HG03469 (cell line): ENCODE results near the gene AS3MT.
"Not testable (repeated sequence)": the region's sequence is repeated elsewhere in the genome, so short reads cannot be mapped to it uniquely, and the experiment has no call there.

Source experiments
- ATAC-seq: cut with Tn5 transposase; IDR thresholded peaks from one replicate; pipeline ENCODE4 v1.9.1; 2021; ENCODE audit warnings: mild to moderate bottlenecking, moderate library complexity, moderate number of reproducible peaks; ENCODE audit not compliant: unreplicated experiment

The AS3MT gene

DNA sequence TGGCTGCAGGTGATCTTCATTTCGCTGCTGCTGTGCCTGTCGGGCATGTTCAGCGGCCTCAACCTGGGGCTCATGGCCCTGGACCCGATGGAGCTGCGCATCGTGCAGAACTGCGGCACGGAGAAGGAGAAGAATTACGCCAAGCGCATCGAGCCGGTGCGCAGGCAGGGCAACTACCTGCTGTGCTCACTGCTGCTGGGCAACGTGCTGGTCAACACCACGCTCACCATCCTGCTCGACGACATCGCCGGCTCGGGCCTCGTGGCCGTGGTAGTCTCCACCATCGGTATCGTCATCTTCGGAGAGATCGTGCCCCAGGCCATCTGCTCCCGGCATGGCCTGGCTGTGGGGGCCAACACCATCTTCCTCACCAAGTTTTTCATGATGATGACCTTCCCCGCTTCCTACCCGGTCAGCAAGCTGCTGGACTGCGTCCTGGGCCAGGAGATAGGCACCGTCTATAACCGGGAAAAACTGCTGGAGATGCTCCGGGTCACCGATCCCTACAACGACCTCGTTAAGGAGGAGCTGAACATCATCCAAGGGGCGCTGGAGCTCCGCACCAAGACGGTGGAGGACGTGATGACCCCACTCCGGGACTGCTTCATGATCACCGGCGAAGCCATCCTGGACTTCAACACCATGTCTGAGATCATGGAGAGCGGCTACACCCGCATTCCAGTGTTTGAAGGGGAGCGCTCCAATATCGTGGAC is 50.1 kb downstream of the AS3MT start:
- no peak for ATAC-seq

DNA sequence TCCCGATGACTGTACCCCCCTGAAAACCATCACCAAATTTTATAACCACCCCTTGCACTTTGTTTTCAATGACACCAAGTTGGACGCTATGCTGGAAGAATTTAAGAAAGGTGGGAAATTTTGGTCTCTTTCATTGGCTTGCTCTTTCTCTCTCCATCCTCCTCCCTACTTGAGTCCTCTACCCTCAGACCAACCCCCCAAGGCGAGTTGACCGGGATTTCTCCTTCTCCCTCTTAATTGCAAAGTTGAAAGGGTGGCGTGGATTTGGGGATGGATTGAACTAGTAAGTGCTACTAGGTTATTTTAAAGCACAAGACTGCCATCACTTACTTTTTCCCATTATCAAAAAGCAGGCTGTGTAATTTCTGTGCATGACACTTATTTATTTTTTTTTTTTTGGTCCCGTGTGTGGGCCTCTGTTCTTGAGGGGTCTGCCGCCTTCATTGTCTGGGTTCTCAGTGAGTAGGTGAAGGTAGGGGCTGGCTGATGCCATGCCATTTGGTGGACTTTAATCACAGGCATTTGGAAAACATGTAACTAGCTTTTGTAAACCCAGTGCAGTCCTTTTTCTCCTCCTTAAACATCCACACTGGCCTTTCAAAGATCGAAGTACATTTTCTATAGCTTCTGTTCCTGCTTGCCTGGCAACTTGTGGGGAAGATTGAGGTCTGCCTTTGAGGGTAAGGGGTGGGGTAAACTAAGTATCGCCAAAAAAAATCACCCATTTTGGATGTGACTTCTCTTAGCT is 50.9 kb downstream of the AS3MT start:
- ATAC-seq: no peak

DNA sequence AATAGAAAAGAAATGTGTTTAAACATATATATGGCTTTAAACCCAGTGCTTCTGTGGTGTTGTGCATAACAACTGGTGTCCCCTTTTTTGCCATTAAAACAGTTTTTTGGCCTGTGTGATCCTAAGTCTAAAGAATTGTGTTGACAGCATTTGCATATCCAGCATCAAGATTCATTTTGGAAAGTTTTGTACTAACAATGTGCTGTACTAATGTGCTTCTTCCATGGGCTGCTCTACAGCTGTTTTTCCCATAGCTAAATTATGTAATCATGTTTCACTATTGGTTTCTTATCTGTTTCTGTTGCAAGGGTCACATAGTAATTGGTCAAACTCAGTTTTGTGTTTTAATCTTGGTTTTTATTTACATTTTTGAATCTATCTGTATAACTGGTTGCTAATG is 54.3 kb downstream of the AS3MT start:
- ATAC-seq: no peak

DNA sequence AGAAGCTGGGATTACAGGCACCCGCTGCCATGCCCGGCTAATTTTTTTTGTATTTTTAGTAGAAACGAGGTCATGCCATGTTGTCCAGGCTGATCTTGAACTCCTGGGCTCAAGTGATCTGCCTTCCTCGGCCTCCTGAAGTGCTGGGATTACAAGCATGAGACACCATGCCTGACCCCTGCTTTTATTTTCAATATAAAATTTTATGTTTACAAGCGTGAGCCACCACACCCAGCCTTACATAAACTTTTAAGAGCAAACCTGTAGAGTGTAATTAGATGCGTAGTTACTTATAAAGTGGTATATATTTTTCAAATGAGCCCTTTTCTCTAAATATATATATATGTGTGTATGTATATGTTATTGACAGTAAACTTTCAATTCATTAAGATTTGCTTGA is 57.6 kb downstream of the AS3MT start:
- ATAC-seq: no peak

DNA sequence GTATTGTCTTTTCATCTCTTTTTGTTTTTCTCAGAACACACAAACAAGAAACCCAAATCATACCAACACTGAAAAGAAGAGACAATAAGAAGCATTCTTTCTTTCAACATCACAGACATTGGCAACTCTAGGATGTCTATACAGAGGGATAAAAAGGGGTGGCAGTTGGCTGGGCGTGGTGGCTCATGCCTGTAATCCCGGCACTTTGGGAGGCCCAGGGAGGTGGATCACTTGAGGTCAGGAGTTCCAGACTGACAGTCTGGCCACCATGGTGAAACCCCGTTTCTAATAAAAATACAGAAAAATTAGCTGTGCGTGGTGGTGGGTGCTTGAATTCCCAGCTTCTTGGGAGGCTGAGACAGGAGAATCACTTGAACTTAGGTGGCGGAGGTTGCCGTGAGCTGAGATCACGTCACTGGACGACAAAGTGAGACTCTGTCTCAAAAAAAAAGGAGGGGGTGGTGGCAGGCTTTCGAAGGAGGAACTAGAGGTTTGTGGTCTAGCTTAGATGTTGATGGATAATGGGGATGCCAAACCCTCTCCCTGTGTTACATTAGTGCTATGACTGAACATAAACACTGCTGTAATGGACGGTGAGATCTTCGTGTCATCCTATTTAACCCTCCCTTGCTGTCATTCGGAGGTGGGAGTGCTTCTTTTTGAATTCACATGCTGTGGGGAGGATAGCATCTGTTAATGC is 58.2 kb downstream of the AS3MT start:
- no peak for ATAC-seq

DNA sequence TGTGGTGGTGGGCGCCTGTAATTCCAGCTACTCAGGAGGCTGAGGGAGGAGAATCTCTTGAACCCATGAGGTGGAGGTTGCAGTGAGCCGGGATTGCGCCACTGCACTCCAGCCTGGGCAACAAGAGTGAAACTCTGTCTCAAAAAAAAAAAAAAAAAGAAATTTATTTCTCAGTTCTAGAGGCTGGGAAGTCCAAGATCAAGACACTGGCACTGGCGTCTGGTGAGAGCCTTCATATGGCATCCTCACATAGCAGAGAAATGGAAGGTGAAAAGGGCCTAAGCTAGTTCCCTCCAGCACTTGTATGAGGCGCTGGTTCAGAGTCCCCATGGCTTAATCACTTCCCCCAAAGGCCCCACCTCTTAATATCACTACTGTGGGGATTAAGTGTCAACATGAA is 59.2 kb downstream of the AS3MT start:
- ATAC-seq: not testable (repeated sequence)

DNA sequence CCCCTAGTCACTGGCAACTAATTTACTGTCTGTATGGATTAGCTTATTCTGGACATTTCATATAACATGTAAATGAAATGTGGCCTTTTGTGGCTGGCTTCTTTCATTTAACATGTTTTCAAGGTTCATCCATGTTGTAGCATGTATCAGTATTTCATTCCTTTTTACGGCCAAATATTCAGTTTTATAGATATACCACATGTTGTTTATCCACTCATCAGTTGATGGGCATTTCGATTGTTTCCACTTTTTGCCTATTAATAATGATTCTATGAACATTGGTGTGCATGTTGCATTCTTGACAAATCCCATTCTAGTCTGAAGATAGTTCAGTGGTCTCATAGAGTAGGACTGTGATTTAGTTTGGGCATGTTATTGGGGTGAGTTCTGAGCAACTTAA is 61.5 kb downstream of the AS3MT start:
- no peak for ATAC-seq

DNA sequence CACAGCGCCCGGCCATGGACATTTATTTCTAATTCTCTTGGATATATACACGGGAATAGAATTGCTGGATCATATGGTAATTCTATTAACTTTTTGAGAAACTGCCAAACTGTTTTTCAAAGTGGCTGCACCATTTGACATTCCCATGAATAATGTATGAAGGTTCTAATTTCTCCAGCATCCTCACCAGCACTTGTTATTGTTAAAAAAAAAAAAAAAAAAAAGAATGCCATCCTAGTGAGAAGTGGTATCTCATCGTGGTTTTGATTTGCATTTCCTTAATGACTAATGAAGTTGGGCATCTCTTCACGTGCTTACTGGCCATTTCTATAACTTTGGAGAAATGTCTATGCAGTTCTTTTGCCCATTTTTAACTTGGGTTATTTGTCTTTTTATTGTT is 62.4 kb downstream of the AS3MT start:
- ATAC-seq: no peak

DNA sequence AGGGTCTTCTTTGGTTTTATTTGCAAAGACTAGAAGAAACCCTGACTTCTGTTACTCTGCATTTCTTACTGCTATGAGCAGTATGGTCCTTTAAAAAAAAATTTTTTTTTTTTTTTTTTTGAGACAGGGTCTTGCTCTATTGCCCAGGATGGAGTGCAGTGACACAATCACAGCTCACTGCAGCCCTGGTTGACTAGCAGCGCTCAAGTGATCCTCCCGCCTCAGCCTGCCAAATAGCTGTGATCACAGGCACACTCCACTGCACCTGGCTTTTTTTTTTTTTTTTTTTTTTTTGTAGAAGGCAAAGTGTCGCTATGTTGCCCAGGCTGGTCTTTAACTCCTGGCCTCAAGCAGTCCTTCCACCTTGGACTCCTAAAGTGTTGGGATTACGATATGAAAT is 66.2 kb downstream of the AS3MT start:
- ATAC-seq: no peak

DNA sequence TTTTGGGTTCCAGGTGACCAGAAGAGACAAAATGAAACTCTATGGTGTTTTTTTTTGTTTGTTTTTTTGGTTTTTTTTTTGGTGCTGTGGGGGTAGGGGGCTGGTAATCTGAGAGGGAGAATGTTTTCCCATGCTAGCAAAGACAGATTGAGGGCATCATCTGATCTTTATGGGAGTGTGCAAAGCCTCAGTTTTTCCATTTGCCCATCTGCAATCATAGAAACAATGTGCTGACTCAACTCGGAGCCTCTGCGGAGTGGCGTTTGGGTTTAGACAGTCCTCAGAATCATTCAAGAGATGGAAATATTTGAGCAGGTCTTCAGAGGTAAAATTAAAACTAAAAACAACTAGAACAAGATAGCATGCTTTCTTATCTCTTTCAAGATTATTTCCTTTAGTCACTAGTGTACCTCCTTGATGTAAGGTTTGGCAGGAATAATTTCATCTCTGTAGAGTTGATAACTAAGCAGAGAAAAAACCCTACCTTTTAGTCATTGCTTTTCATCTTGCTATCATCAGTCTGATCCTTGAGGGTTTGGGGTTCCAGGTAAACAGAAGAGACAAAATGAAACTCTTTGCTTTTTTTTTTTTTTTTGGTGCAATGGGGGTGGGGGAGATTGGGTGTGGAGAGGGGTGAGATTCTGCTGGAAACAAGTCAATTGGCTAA is 66.8 kb downstream of the AS3MT start:
- no peak for ATAC-seq

DNA sequence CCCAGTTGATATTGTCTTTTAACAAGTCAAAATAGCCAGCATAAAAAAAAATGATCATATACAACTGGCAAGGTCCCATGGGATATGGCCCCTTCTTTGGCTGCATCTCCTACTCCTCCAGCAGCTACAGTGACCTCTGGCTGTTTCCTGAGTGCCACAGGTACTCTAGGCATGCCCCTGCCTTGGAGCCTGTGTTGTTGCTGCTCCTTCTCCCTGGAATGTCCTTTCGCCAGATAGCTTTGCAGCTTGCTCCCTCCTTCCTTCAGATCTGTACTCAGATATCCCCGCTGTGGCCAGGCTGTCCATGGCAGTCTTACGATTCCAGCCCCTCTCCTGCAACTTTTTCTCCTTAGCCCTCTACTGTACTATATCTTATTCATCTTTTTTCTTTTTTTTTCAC is 72.1 kb downstream of the AS3MT start:
- ATAC-seq: no peak

DNA sequence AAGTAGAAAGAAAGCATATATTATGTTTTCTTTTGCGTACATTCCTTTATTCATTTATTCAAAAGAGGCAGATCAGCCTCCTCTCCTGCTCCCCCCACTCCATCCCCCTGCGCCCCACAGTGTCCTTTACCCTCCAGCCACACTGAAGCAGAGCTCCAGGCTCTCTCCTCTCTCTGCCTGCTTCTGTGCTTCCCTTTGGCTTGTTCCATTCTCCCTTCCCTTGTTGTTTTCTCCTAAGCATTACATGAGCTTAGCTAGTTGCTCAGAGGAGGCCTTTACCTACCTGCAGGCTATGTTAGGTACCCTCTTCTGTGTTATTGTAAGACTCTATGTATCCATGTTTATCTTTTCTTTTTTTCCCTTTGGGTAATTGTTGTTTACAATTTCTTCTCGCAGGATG is 76.2 kb downstream of the AS3MT start:
- no peak for ATAC-seq

DNA sequence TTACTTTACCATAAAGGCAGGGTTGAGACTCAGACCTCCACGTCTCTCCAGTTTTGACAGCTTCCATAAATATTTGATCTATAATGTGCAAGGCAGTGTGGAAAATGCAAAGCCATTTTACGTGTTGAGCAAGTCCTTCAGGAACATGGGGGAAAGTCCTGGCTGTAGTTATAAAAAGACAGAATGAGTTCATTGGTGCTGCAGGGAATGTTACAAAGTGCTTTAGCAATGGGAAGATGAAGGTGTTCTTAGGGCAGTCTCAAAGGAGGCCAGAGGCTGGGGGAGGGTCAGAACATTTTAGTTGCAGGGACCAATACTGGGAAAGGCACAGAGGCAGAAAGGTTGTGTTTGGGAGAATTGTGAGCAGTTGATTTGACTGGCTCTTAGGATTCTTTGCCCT is 76.7 kb downstream of the AS3MT start:
- no peak for ATAC-seq

DNA sequence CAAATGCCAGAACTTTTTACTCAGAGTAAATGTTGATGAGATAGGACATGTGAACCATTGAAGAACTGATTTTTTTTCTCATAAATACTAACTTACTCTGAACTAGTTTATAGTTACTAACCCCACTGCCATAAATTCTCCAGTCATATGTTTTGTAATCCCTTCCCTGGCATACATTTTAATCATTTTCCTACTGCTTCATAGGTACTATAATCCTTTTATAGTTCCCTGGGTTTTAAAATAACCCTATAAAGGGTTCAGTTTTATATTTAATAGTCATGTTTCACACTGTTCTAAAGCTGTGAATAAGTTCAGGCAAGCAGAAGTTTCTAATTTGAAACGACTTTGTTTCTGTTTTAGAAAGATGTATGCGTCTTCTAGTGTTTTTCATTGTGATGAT is 77.7 kb downstream of the AS3MT start:
- ATAC-seq: no peak

DNA sequence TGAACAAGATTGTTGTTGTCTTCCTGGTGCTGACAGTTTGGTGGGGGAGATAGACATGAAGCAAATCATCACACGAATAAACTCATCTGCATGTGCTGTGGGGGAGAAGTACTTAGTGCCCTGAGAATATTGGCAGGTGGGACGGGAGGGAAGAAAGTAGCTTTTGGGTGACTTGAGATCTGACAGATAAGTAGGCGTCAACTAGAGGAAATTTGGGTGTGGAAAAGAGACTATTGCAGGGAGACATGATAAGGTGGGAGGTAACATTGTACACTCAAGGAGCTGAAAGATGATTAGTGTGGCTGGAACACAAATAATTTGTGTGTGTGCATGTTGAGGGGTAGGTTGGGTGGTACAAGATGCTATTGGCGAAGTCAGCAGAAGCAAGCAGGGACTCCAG is 78.9 kb downstream of the AS3MT start:
- ATAC-seq: no peak

DNA sequence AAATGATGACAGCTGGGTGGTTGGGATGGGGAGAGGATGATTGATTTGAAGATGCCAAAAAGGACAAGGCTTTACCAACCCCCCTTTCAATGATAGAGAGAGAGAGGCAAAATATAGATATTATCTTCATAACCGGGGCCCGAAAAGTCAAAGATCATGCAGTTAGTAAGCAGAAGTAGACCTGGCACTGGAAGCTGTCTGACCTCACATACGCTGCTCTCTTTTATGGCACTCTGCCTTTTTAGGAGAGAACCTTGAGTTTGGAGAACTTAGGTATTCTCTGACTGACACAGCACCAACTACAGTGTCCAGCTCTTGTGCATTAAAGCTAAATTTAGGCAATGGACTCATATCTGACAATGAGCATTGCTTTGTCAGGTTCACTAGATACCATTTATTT is 79.5 kb downstream of the AS3MT start:
- no peak for ATAC-seq

DNA sequence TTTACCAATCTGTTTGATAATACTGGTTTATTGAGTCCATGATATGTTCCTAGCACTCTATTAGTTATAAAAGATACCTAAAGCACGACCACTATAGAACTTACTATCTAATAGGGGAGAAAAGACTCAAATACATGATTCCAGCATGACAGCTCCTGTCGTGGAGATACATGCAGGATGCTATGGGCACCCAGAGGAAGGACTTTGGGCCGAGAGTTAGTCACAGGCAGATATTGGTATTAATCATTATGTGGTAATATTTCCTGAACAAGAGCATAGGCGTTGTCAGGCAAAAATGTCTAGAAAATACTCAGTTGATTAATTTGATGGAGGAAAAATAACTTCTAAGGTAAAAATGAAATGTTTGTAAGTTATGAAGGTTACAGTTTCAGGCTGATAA is 80.6 kb downstream of the AS3MT start:
- no peak for ATAC-seq

DNA sequence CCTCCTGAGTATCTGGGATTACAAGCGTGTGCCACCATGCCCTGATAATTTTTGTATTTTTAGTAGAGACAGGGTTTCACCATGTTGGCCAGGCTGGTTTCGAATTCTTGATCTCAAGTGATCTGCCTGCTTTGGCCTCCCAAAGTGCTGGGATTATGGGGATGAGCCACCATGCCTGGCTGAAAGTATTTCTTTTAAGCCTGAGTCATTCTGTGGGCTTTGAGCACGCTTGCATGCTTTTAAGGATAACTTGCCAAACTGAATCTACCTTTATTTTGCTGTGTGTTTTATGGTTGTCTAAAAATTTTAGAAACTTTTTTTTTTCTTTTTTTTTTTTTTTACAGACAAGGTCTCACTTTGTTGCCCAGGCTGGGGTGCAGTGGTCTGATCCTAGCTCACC is 82.0 kb downstream of the AS3MT start:
- ATAC-seq: no peak
